Endothelial cell (in vitro differentiated cells): Measurements from ENCODE around the gene PRTG. TPM values are rescaled to one million over a fixed set of nuclear protein-coding genes. Genes with fewer than 3 reads are reported as not detected.

Experiments used
- DNase-seq: peaks from one replicate; pipeline ENCODE4 v3.0.0; 2021; ENCODE audit warnings: low spot score
- H3K27ac Mint-ChIP-seq: one replicate; pipeline ENCODE4 v1.8.0; 2021; ENCODE audit warnings: mixed read lengths, inconsistent platforms; ENCODE audit not compliant: unreplicated experiment
- H3K27me3 Mint-ChIP-seq: one replicate; pipeline ENCODE4 v1.8.0; 2021; ENCODE audit warnings: mild to moderate bottlenecking, moderate library complexity, mixed read lengths, inconsistent platforms; ENCODE audit not compliant: unreplicated experiment
- H3K36me3 Mint-ChIP-seq: one replicate; pipeline ENCODE4 v1.8.0; 2021; ENCODE audit warnings: mild to moderate bottlenecking, low read depth, mixed read lengths, inconsistent platforms; ENCODE audit not compliant: unreplicated experiment
- H3K4me1 Mint-ChIP-seq: one replicate; pipeline ENCODE4 v1.8.0; 2021; ENCODE audit warnings: mild to moderate bottlenecking, mixed read lengths, inconsistent platforms; ENCODE audit not compliant: unreplicated experiment
- H3K4me3 Mint-ChIP-seq: one replicate; pipeline ENCODE4 v1.8.0; 2021; ENCODE audit warnings: mild to moderate bottlenecking, mixed read lengths, inconsistent platforms; ENCODE audit not compliant: unreplicated experiment
- H3K9me3 Mint-ChIP-seq: one replicate; pipeline ENCODE4 v1.8.0; 2021; ENCODE audit warnings: mixed read lengths, inconsistent platforms; ENCODE audit not compliant: unreplicated experiment
- total RNA-seq: library from RNA; stranded (reverse); fragmentation: NEBNext Ultra II Directional; extraction: Animal tissue kit (Norgen Biotek cat#: 25700); gene quantifications from one replicate; pipeline ENCODE4 v1.2.1, GENCODE V29; 2021; ENCODE audit not compliant: unreplicated experiment
- TF ChIP-seq, protein P1 (sequence below): fragments of 200-600 bp; sonication (generic); IDR thresholded peaks from one replicate; pipeline ENCODE4 v1.5.0; 2021; ENCODE audit warnings: antibody characterized with exemption; ENCODE audit not compliant: unreplicated experiment

The PRTG gene
- total RNA-seq, 1 donor from 2014 or later = 165 TPM

DNA sequence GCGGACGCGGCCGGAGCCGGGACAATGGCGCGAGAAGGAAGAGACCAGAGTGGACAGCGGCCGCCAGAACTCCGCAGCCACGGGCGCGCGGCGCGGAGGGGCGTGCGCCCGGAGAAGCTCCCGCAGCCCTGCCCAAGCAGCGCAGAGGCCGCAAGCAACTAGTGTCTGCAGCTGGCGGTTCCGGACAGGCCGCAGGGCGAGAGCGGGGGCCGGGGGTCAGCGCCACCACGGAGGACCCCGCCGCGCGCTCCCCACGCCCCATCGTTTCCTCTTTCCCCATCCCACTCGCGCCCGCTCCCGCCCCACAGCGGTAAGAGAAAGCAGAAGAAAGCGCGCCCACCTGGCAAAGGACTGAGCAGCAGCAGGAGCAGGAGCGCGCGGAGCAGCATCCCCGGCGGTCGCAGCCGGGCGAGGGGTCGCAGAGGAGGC lies 440 bp downstream of the PRTG start:
- peak; percentile 49 for DNase-seq
- Mint-ChIP-seq H3K4me1 (peaks cover 10% of the 10 kb centered on the region), H3K36me3 (peaks cover 12% of the 10 kb centered on the region), H3K27ac (no peak overlapping the region), H3K27me3 (peaks cover 5% of the 10 kb centered on the region), H3K9me3 (no peaks in the 10 kb centered on the region), H3K4me3 (peak overlapping the region; percentile 90)
- TF ChIP-seq, protein P1, sequence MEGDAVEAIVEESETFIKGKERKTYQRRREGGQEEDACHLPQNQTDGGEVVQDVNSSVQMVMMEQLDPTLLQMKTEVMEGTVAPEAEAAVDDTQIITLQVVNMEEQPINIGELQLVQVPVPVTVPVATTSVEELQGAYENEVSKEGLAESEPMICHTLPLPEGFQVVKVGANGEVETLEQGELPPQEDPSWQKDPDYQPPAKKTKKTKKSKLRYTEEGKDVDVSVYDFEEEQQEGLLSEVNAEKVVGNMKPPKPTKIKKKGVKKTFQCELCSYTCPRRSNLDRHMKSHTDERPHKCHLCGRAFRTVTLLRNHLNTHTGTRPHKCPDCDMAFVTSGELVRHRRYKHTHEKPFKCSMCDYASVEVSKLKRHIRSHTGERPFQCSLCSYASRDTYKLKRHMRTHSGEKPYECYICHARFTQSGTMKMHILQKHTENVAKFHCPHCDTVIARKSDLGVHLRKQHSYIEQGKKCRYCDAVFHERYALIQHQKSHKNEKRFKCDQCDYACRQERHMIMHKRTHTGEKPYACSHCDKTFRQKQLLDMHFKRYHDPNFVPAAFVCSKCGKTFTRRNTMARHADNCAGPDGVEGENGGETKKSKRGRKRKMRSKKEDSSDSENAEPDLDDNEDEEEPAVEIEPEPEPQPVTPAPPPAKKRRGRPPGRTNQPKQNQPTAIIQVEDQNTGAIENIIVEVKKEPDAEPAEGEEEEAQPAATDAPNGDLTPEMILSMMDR = no peak

- H3K4me1 Mint-ChIP-seq = peaks cover 12% of the 10 kb centered on the region
- no peak overlapping the region for H3K4me3 Mint-ChIP-seq
- TF ChIP-seq, protein P1 = no peak
- no peaks in the 10 kb centered on the region for H3K9me3 Mint-ChIP-seq
- peaks cover 12% of the 10 kb centered on the region for H3K36me3 Mint-ChIP-seq
- DNase-seq = no peak
- peaks cover 5% of the 10 kb centered on the region for H3K27me3 Mint-ChIP-seq
- no peak overlapping the region for H3K27ac Mint-ChIP-seq
These were observed 987 bp downstream of the PRTG start for GRCh38 chr15:55741833-55742497.

GRCh38 chr15:55740981-55741832 lies 1.7 kb downstream of the PRTG start:
- Mint-ChIP-seq H3K4me1 (peaks cover 19% of the 10 kb centered on the region), H3K4me3 (no peak overlapping the region), H3K27me3 (peaks cover 5% of the 10 kb centered on the region), H3K9me3 (no peaks in the 10 kb centered on the region), H3K36me3 (peaks cover 12% of the 10 kb centered on the region), H3K27ac (no peak overlapping the region)
- peak; percentile 33 for DNase-seq
- TF ChIP-seq, protein P1 = no peak

GRCh38 chr15:55740359-55740878 lies 2.5 kb downstream of the PRTG start:
- Mint-ChIP-seq H3K9me3 (no peaks in the 10 kb centered on the region), H3K4me1 (peaks cover 27% of the 10 kb centered on the region), H3K27me3 (peaks cover 5% of the 10 kb centered on the region), H3K4me3 (no peak overlapping the region), H3K27ac (no peak overlapping the region), H3K36me3 (peaks cover 12% of the 10 kb centered on the region)
- TF ChIP-seq, protein P1 = no peak
- DNase-seq = no peak
